GM18505 (cell line): ENCODE measurements around the gene EXT2.

ENCODE experiments used
- ATAC-seq: cut with Tn5 transposase; IDR thresholded peaks from one replicate; pipeline ENCODE4 v1.9.1; 2021; ENCODE audit not compliant: unreplicated experiment
- POLR2A ChIP-seq: IDR thresholded peaks from 4 replicates; pipeline ENCODE4 v1.6.1; 2011; ENCODE audit warnings: borderline replicate concordance; ENCODE audit not compliant: insufficient read depth, insufficient read length; ENCODE audit errors: extremely low read depth

The EXT2 gene

GRCh38 chr11:44224867-44225501, 129.5 kb downstream of the EXT2 start:
- no peak for ATAC-seq
- no peak for TF ChIP-seq POLR2A

- no peak for ATAC-seq
- TF ChIP-seq POLR2A: no peak
Measured at GRCh38 chr11:44226490-44226889, 131.0 kb downstream of the EXT2 start.

GRCh38 chr11:44226945-44227344, 131.5 kb downstream of the EXT2 start:
- TF ChIP-seq POLR2A: no peak
- ATAC-seq: no peak

- no peak for ATAC-seq
Measured at GRCh38 chr11:44228379-44228778, 132.9 kb downstream of the EXT2 start.

GRCh38 chr11:44229098-44229497, 133.6 kb downstream of the EXT2 start:
- ATAC-seq: no peak
- TF ChIP-seq POLR2A: no peak

More at GRCh38 chr11:44228379-44228778, 132.9 kb downstream of the EXT2 start:
- TF ChIP-seq POLR2A: no peak

- no peak for TF ChIP-seq POLR2A
- no peak for ATAC-seq
Measured at GRCh38 chr11:44229624-44230023, 134.1 kb downstream of the EXT2 start.

GRCh38 chr11:44235765-44236201, 140.3 kb downstream of the EXT2 start:
- TF ChIP-seq POLR2A: no peak
- ATAC-seq: no peak

GRCh38 chr11:44236296-44236695, 140.8 kb downstream of the EXT2 start:
- TF ChIP-seq POLR2A: no peak
- no peak for ATAC-seq

GRCh38 chr11:44237156-44237555, 141.7 kb downstream of the EXT2 start:
- ATAC-seq: no peak
- TF ChIP-seq POLR2A: no peak

GRCh38 chr11:44241851-44242250, 146.4 kb downstream of the EXT2 start:
- no peak for ATAC-seq
- no peak for TF ChIP-seq POLR2A

- ATAC-seq: no peak
- TF ChIP-seq POLR2A: no peak
Measured at GRCh38 chr11:44243086-44243485, 147.6 kb downstream of the EXT2 start.

- no peak for ATAC-seq
- no peak for TF ChIP-seq POLR2A
Measured at GRCh38 chr11:44243595-44244343, 148.3 kb downstream of the EXT2 start.

GRCh38 chr11:44244639-44245310, 149.3 kb downstream of the EXT2 start:
- ATAC-seq: no peak
- no peak for TF ChIP-seq POLR2A

GRCh38 chr11:44246726-44247125, 151.2 kb downstream of the EXT2 start:
- ATAC-seq: no peak
- TF ChIP-seq POLR2A: no peak

- ATAC-seq: no peak
- no peak for TF ChIP-seq POLR2A
Measured at GRCh38 chr11:44247508-44247907, 152.0 kb downstream of the EXT2 start.

GRCh38 chr11:44248109-44248508, 152.6 kb downstream of the EXT2 start:
- TF ChIP-seq POLR2A: no peak
- no peak for ATAC-seq
